IMR-90 (cell line): ENCODE results near the gene SFXN3.

ENCODE experiments used
- CEBPB ChIP-seq: IDR thresholded peaks from 2 replicates; pipeline ENCODE4 v1.6.1; 2012; ENCODE audit warnings: low read depth, low read length, improper control_type of control experiment
- CHD1 ChIP-seq: IDR thresholded peaks from 2 replicates; pipeline ENCODE4 v1.6.1; 2012; ENCODE audit warnings: low read depth, low read length, improper control_type of control experiment
- CTCF ChIP-seq: conservative IDR thresholded peaks from 2 replicates; pipeline ENCODE4 v1.5.1; 2012; ENCODE audit warnings: mild to moderate bottlenecking, low read depth, low read length, improper control_type of control experiment
- FOS ChIP-seq: fragments of 150-350 bp; IDR thresholded peaks from 2 replicates; pipeline ENCODE4 v1.6.1; 2016; ENCODE audit warnings: low read depth, low read length
- MAFK ChIP-seq: IDR thresholded peaks from 2 replicates; pipeline ENCODE4 v1.6.1; 2012; ENCODE audit warnings: low read depth, low read length, improper control_type of control experiment
- MXI1 ChIP-seq: IDR thresholded peaks from 2 replicates; pipeline ENCODE4 v1.6.1; 2012; ENCODE audit warnings: low read depth, mild to moderate bottlenecking, low read length, moderate library complexity, borderline replicate concordance
- NFE2L2 ChIP-seq: fragments of 150-350 bp; IDR thresholded peaks from 2 replicates; pipeline ENCODE4 v1.6.1; 2016; ENCODE audit warnings: low read depth, mild to moderate bottlenecking, low read length
- POLR2A ChIP-seq: IDR thresholded peaks from 2 replicates; pipeline ENCODE4 v1.6.1; 2012; ENCODE audit warnings: mild to moderate bottlenecking, low read depth, low read length
- RAD21 ChIP-seq: IDR thresholded peaks from 2 replicates; pipeline ENCODE4 v1.6.1; 2012; ENCODE audit warnings: low read length, improper control_type of control experiment
- RCOR1 ChIP-seq: IDR thresholded peaks from 2 replicates; pipeline ENCODE4 v1.6.1; 2012; ENCODE audit warnings: mild to moderate bottlenecking, low read length, improper control_type of control experiment; ENCODE audit not compliant: insufficient replicate concordance
- RFX5 ChIP-seq: IDR thresholded peaks from 2 replicates; pipeline ENCODE4 v1.8.0; 2012; ENCODE audit warnings: low read depth, mild to moderate bottlenecking, low read length, moderate library complexity
- SMC3 ChIP-seq: fragments of 150-350 bp; IDR thresholded peaks from 2 replicates; pipeline ENCODE4 v1.6.1; 2016; ENCODE audit warnings: low read depth, mild to moderate bottlenecking, antibody characterized with exemption, low read length, moderate library complexity
- USF2 ChIP-seq: fragments of 150-350 bp; IDR thresholded peaks from 2 replicates; pipeline ENCODE4 v1.6.1; 2017; ENCODE audit warnings: mild to moderate bottlenecking, antibody characterized with exemption, low read length, low read depth

GRCh38 chr10:101012525-101013364, 18.3 kb upstream of the SFXN3 start:
- TF ChIP-seq CTCF, result peak; percentile 90
- no peak for TF ChIP-seq RFX5
- no peak for TF ChIP-seq CEBPB
- TF ChIP-seq SMC3, result peak; percentile 81
- TF ChIP-seq FOS, result peak; percentile 91
- no peak for TF ChIP-seq MAFK
- TF ChIP-seq POLR2A, result no peak
- TF ChIP-seq USF2, result 0 out of 2 replicates have a peak, but pooled peaks have one; percentile 13
- peak; percentile 45 for TF ChIP-seq RCOR1
- no peak for TF ChIP-seq NFE2L2
- peak; percentile 69; the same call in 1 of the 2 replicates for TF ChIP-seq MXI1
- TF ChIP-seq CHD1, result no peak
- peak; percentile 70 for TF ChIP-seq RAD21
